Dendritic cell treated with granulocyte-macrophage colony-stimulating factor and Interleukin-4, amounts not matched to agents 40 ng/mL and 50 ng/mL, for 4 days (primary cell): ENCODE measurements around the gene DNM1L.
"Not testable (repeated sequence)": the region's sequence is repeated elsewhere in the genome, so short reads cannot be mapped to it uniquely, and the experiment has no call there.

Experiments
- H3K27ac Mint-ChIP-seq: one replicate; pipeline ENCODE4 v1.8.0; 2022; ENCODE audit warnings: mild to moderate bottlenecking, mixed read lengths
- H3K27me3 Mint-ChIP-seq: one replicate; pipeline ENCODE4 v1.8.0; 2022; ENCODE audit warnings: mild to moderate bottlenecking, mixed read lengths
- H3K36me3 Mint-ChIP-seq: one replicate; pipeline ENCODE4 v1.8.0; 2022; ENCODE audit warnings: low read depth, mixed read lengths
- H3K4me1 Mint-ChIP-seq: one replicate; pipeline ENCODE4 v1.8.0; 2022; ENCODE audit warnings: low read depth, mixed read lengths
- H3K4me3 Mint-ChIP-seq: one replicate; pipeline ENCODE4 v1.8.0; 2022; ENCODE audit warnings: mild to moderate bottlenecking, moderate library complexity, mixed read lengths
- H3K9me3 Mint-ChIP-seq: one replicate; pipeline ENCODE4 v1.8.0; 2022; ENCODE audit warnings: mixed read lengths
- intact Hi-C: fragments of 100-400 bp; cut with micrococcal nuclease; formaldehyde crosslinking; loops from one replicate; pipeline ENCODE4 v1.15.0; 2022

The DNM1L gene

DNA sequence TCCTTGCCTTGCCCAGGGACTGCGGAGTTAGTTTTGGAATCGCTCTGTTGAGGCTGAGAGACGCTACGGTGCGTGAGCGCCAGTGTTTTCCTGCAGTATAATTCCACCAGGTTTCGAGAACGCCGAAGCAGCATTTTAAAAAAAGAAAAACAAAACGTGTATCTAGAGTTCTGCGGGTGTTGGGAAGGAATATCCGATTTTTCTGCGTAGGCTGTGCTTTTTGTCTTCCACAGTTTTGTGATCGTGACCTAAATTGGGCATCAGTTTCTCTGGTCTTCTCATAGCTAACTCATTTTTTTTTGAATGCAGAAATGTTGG lies 778 bp downstream of the DNM1L start:
- intact Hi-C loops = loop anchor here (5.0 to 10.0 kb wide), 3 partner anchors 1025 to 1925 kb away; partner anchors contain the start of genes CAPRIN2, ETFBKMT and SINHCAF
- Mint-ChIP-seq H3K36me3 (peaks cover 22% of the 10 kb centered on the region), H3K27me3 (no peaks in the 10 kb centered on the region), H3K4me3 (peak overlapping the region; percentile 87), H3K4me1 (peaks cover 30% of the 10 kb centered on the region), H3K27ac (peak overlapping the region; percentile 93), H3K9me3 (no peaks in the 10 kb centered on the region)

DNA sequence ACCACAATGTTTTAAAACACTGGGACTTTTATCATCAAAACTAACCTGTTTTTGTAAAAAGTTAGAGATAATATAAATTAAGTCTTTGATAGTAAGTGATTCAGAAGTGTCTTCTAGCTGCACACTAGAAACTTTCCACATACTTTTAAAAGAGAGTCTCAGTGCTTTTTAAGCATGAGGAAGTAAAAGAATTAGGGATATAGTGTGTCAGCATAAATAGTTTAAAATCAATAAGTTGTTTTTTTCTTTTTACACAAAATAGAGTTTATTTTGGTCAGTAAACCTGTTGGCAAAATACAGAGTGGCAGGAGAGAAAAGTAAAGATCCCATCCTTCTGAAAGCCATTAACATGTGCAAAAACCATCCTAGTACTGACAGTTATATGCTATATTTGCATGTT lies 1.7 kb downstream of the DNM1L start:
- Mint-ChIP-seq H3K27ac (no peak overlapping the region), H3K4me3 (no peak overlapping the region), H3K9me3 (no peaks in the 10 kb centered on the region), H3K4me1 (peaks cover 22% of the 10 kb centered on the region), H3K36me3 (peaks cover 31% of the 10 kb centered on the region), H3K27me3 (no peaks in the 10 kb centered on the region)
- intact Hi-C loops = no loop called here

DNA sequence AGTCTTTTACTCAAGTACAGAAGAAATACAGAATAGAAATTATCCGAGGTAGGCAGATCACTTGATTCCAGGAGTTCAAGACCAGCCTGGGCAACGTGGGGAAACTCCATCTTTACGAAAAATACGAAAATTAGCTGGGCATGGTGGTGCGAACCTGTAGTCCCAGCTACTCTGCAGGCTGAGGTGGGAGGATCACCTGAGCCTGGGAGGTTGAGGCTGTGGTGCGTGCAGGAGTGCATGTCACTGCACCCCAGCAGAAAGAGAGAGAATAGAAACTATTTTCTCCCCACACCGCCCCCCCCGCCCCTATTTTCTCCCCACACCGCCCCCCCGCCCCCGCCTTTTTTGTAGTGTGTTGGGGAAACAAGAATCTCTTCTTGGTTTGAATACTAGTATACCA lies 2.2 kb downstream of the DNM1L start:
- Mint-ChIP-seq H3K4me3 (no peak overlapping the region), H3K36me3 (peaks cover 36% of the 10 kb centered on the region), H3K4me1 (peaks cover 22% of the 10 kb centered on the region), H3K27ac (no peak overlapping the region), H3K27me3 (no peaks in the 10 kb centered on the region), H3K9me3 (no peaks in the 10 kb centered on the region)
- intact Hi-C loops = no loop called here

DNA sequence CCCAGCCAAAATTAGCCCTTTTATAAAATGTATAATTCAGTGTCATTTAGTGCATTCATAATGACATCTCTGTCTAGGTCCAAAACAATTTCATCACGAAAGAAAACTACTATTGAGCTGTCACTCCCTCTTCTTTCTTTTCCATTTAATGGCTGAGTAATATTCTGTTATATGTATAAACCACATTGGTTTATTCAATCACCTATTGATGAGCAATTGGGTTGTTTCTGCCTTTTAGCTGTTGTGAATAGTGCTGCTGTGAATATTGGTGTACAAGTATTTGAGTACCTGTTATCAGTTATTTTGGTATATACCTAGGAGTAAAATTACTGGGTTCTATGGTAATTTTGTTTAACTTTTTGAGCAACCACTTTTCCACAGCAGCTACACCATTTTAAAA lies 7.2 kb downstream of the DNM1L start:
- H3K36me3 Mint-ChIP-seq = peaks cover 52% of the 10 kb centered on the region
- no peaks in the 10 kb centered on the region for H3K27me3 Mint-ChIP-seq
- H3K4me3 Mint-ChIP-seq = no peak overlapping the region
- intact Hi-C loops = no loop called here
- H3K9me3 Mint-ChIP-seq = no peaks in the 10 kb centered on the region
- H3K27ac Mint-ChIP-seq = no peak overlapping the region
- peaks cover 21% of the 10 kb centered on the region for H3K4me1 Mint-ChIP-seq

DNA sequence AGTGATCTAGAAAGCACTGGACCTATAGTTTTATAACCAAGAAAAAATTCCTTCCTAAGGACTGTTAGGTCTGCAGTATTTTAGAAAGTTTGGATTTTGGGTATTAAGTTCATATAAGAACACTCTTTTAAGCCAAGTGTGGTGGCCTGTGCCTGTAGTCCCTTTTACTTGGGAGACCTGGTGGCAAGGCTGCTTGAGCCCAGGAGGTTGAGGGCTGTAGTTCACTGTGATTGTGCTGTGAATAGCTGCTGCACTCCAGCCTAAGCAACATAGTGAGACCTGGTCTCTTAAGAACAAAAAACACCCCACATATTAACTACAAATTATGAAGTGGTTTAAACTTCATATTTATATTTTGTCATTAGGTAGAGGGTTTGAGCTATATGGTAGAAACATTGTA lies 9.7 kb downstream of the DNM1L start:
- intact Hi-C loops = no loop called here
- Mint-ChIP-seq H3K36me3 (peaks cover 63% of the 10 kb centered on the region), H3K4me1 (peaks cover 15% of the 10 kb centered on the region), H3K27ac (no peak overlapping the region), H3K27me3 (no peaks in the 10 kb centered on the region), H3K4me3 (no peak overlapping the region), H3K9me3 (no peaks in the 10 kb centered on the region)

DNA sequence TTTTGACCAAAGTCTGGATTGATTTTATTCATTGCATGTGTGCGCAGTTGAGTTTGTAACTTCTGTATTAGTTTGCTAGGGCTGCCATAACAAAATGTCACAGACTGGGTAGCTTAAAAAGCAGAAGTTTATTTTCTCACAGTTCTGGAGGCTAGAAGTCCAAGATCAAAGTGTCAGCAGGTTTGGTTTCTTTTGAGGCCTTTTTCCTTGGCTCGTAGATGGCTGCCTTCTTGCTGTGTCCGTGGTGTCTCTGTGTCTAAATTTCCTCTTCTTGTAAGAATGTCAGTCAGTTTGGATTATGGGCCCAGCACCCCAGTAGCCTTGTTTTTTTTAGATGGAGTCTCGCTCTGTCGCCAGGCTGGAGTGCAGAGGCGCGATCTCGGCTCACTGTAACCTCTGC lies 11.8 kb downstream of the DNM1L start:
- Mint-ChIP-seq H3K27ac (no peak overlapping the region), H3K9me3 (peaks cover 8% of the 10 kb centered on the region), H3K4me3 (no peak overlapping the region), H3K27me3 (no peaks in the 10 kb centered on the region), H3K4me1 (peaks cover 15% of the 10 kb centered on the region), H3K36me3 (peaks cover 62% of the 10 kb centered on the region)
- intact Hi-C loops = no loop called here

DNA sequence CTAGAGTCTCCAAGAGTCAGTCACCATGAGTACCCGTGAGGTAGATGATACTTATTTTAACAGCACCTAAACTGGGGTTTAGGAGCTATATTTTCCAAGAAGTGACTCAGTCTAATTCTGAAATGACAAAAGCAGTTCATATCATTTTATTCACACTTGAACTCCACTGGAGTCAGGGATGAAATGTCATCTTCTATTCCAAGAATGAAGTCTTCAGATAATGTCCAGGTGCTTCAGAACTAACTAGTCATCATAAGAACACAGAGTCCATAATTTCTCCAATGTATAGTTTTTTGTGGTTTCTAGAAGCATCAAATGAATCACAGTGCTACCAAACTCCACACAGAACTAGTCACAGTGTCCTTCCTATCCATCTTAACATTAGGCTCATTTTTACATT lies 13.3 kb downstream of the DNM1L start:
- Mint-ChIP-seq H3K27me3 (no peaks in the 10 kb centered on the region), H3K27ac (no peak overlapping the region), H3K4me3 (no peak overlapping the region), H3K4me1 (peaks cover 15% of the 10 kb centered on the region), H3K9me3 (peaks cover 10% of the 10 kb centered on the region), H3K36me3 (peaks cover 48% of the 10 kb centered on the region)
- intact Hi-C loops = no loop called here

DNA sequence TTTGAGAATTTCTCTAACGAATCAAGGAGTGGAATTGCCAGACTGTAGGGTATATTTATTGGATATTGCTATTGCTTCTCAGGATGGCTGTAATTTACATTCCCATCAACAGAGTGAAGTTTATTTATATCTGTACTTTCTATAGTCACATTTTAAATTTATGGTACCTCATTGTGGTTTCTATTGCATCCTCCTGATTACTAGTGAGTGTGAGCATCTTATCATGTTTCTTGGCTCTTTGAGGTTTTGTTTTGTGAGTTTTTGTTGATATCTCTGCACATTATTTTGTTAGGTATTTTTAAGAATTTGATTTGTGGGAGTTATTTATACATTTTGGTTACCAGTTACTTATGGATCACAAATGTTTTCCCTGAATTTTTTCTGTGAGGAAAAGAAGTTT lies 13.9 kb downstream of the DNM1L start:
- H3K27ac Mint-ChIP-seq = no peak overlapping the region
- peaks cover 10% of the 10 kb centered on the region for H3K9me3 Mint-ChIP-seq
- H3K36me3 Mint-ChIP-seq = peaks cover 41% of the 10 kb centered on the region
- no peaks in the 10 kb centered on the region for H3K27me3 Mint-ChIP-seq
- no peak overlapping the region for H3K4me3 Mint-ChIP-seq
- intact Hi-C loops = no loop called here
- peaks cover 13% of the 10 kb centered on the region for H3K4me1 Mint-ChIP-seq

DNA sequence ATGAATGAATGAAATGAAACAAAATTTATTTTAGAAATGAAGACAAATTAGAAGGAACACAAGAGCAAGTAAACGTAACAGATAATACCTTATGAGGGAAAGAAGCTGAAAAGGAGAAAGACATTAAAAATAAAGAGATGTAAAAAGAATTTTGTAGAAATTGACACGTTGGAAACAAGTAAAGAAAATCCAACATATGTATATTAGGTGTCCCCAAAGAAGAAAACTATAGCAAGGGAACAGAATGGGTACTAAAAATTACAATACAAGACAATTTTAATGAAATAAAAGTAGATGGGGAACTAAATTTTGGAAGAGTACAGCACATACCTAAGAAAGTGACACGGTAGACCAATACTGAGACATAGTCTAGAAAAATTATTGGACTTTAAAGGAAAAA lies 16.7 kb downstream of the DNM1L start:
- no peaks in the 10 kb centered on the region for H3K27me3 Mint-ChIP-seq
- no peak overlapping the region for H3K27ac Mint-ChIP-seq
- no peak overlapping the region for H3K4me3 Mint-ChIP-seq
- intact Hi-C loops = no loop called here
- peaks cover 10% of the 10 kb centered on the region for H3K9me3 Mint-ChIP-seq
- H3K4me1 Mint-ChIP-seq = peaks cover 6% of the 10 kb centered on the region
- peaks cover 38% of the 10 kb centered on the region for H3K36me3 Mint-ChIP-seq

DNA sequence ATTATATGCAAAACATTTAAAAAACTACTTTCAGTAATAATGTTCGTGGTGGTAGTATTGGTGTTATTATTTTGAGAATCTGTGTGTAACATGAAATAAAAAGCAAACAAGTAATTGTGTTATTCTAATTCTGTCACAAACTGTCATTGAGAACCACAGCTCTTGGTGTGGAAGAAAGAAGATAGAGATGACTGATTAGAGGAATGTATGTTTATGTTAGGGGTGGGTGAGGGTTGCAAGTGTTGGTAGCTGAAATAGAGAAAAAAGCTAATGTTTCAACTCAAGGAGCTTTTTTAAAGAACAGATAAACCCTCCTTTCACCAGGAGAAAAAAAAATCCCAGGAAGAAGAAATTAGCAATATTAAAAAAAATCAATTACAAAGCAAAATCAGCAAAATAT lies 18.3 kb downstream of the DNM1L start:
- no peak overlapping the region for H3K4me3 Mint-ChIP-seq
- no peak overlapping the region for H3K27ac Mint-ChIP-seq
- no peaks in the 10 kb centered on the region for H3K27me3 Mint-ChIP-seq
- H3K4me1 Mint-ChIP-seq = no peaks in the 10 kb centered on the region
- peaks cover 10% of the 10 kb centered on the region for H3K9me3 Mint-ChIP-seq
- intact Hi-C loops = no loop called here
- H3K36me3 Mint-ChIP-seq = peaks cover 36% of the 10 kb centered on the region

DNA sequence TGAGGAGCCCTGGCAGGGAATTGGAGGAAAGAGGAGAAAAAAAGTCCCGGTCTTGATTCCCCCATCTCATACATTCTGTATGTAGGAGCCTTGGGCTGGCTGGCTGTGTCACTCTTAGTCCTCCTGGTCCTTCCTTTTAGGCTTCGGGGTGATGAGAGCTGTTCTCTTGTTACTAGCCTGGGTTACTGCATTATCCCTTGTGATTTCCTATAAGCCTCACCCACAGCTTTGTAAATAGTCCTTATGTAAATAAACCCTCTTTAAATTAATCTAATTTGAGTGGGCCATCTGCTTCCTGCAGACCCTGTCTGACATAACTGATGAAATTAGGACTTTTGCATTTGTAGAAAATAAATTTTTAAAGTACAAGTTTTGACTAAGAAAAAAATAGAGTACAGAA lies 19.2 kb downstream of the DNM1L start:
- Mint-ChIP-seq H3K27ac (no peak overlapping the region), H3K36me3 (peaks cover 44% of the 10 kb centered on the region), H3K4me1 (no peaks in the 10 kb centered on the region), H3K4me3 (no peak overlapping the region), H3K9me3 (peaks cover 10% of the 10 kb centered on the region), H3K27me3 (no peaks in the 10 kb centered on the region)
- intact Hi-C loops = no loop called here

DNA sequence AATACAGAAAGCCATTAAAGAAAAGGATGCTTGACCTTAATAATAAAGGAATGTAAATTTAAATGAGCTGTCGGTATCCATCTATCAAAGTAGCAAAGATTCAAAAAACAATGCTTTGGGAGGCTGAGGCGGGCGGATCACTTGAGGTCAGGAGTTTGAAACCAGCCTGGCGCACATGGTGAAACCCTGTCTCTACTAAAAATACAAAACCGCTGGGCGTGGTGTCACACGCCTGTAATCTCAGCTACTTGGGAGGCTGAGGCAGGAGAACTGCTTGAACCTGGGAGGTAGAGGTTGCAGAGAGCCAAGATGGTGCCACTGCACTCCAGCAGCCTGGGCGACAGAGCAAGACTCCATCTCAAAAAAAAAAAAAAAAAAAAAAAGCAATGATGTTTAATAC lies 20.3 kb downstream of the DNM1L start:
- H3K9me3 Mint-ChIP-seq, H3K27me3 Mint-ChIP-seq, H3K4me3 Mint-ChIP-seq, H3K27ac Mint-ChIP-seq, H3K4me1 Mint-ChIP-seq, intact Hi-C loops: not testable (repeated sequence)
- H3K36me3 Mint-ChIP-seq = peaks cover 37% of the 10 kb centered on the region

DNA sequence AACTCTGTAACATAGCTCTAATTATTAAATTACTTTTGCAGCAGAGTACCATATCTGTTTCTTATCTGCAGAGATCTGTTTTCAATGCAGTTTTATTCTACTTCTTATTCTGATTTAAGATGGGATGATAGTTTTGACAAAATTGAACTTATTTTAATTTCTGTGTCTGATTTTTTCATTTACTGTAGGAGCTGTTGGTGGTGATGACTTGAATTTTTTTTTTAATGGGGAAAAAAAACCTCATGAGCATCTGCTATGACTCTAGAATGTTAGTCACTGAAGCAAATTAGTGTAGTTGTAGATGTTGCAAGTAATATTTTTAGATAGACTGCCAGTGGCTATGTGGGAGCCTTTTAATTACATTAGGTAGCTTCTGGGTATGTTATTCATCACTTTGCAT lies 23.4 kb downstream of the DNM1L start:
- no peaks in the 10 kb centered on the region for H3K27me3 Mint-ChIP-seq
- no peak overlapping the region for H3K27ac Mint-ChIP-seq
- peaks cover 40% of the 10 kb centered on the region for H3K36me3 Mint-ChIP-seq
- no peaks in the 10 kb centered on the region for H3K9me3 Mint-ChIP-seq
- no peaks in the 10 kb centered on the region for H3K4me1 Mint-ChIP-seq
- no peak overlapping the region for H3K4me3 Mint-ChIP-seq
- intact Hi-C loops = no loop called here

DNA sequence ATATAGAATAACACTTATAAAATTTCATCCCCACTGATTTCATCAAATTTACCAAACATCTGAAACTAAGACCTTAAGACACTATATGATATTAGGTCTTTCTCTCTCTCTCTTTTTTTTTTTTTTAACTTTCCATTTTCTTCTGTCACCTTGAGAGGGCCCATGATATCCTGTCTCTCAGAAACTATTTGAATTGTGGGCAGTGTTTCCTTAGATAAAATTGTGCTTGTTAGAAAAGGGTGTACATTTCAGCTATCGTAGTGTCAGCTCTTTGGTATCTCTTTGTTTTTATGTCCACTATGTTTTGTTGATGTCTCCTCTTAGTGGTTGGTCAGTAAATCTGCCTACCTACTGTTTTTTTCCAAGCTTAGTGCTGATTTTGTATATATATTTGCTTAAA lies 23.8 kb downstream of the DNM1L start:
- no peak overlapping the region for H3K4me3 Mint-ChIP-seq
- no peaks in the 10 kb centered on the region for H3K9me3 Mint-ChIP-seq
- H3K27me3 Mint-ChIP-seq = no peaks in the 10 kb centered on the region
- H3K36me3 Mint-ChIP-seq = peaks cover 43% of the 10 kb centered on the region
- H3K27ac Mint-ChIP-seq = no peak overlapping the region
- intact Hi-C loops = no loop called here
- H3K4me1 Mint-ChIP-seq = no peaks in the 10 kb centered on the region

DNA sequence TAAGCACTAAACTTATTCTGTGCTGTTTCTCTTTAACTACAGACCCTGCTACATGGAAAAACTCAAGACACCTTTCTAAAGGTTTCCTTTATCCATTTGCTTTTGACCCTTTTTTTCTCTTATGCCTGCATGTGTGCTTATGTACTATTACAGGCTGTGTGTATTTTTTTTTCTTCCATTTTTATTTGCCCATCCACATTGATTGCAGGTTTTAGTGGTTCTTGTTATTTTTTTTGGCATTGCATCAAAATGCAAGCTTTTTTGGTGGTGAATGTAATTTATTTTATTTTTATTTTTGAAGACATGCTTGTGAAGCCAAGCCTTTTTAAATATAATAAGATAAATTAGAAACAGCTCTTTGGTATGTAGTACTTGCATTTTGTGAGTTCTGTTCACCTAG lies 26.7 kb downstream of the DNM1L start:
- H3K4me1 Mint-ChIP-seq = no peaks in the 10 kb centered on the region
- peaks cover 61% of the 10 kb centered on the region for H3K36me3 Mint-ChIP-seq
- intact Hi-C loops = no loop called here
- no peak overlapping the region for H3K27ac Mint-ChIP-seq
- H3K9me3 Mint-ChIP-seq = no peaks in the 10 kb centered on the region
- no peaks in the 10 kb centered on the region for H3K27me3 Mint-ChIP-seq
- no peak overlapping the region for H3K4me3 Mint-ChIP-seq
